Mesendoderm (in vitro differentiated cells): ENCODE data around the gene OPN3.

Experiments used
- DNase-seq: peaks from one replicate; pipeline ENCODE4 v3.0.0; 2013
- H2AK5ac ChIP-seq: 2 replicates; pipeline ENCODE4 v1.6.1; 2013; ENCODE audit warnings: low read length, inconsistent platforms
- H2BK120ac ChIP-seq: 2 replicates; pipeline ENCODE4 v1.6.1; 2013; ENCODE audit warnings: low read depth, mild to moderate bottlenecking, low read length, moderate library complexity, mixed read lengths
- H2BK15ac ChIP-seq: replicated peaks from 2 replicates; pipeline ENCODE4 v1.6.1; 2013; ENCODE audit warnings: low read depth, mild to moderate bottlenecking, moderate library complexity
- H2BK5ac ChIP-seq: 2 replicates; pipeline ENCODE4 v1.6.1; 2013; ENCODE audit warnings: low read length, inconsistent platforms
- H3K18ac ChIP-seq: 2 replicates; pipeline ENCODE4 v1.6.1; 2013; ENCODE audit warnings: mild to moderate bottlenecking, low read length, mixed read lengths
- H3K23ac ChIP-seq: one replicate; pipeline ENCODE4 v1.6.1; 2013; ENCODE audit warnings: low read length
- H3K27ac ChIP-seq: 2 replicates; pipeline ENCODE4 v1.5.1; 2013; ENCODE audit warnings: low read depth, mild to moderate bottlenecking, inconsistent platforms, low read length, moderate library complexity
- H3K27me3 ChIP-seq: 2 replicates; pipeline ENCODE4 v1.6.1; 2013; ENCODE audit warnings: low read length, control low read depth, mild to moderate bottlenecking, inconsistent platforms; ENCODE audit not compliant: insufficient read depth, poor library complexity
- H3K36me3 ChIP-seq: 2 replicates; pipeline ENCODE4 v1.6.1; 2013; ENCODE audit warnings: low read length, inconsistent platforms; ENCODE audit not compliant: control insufficient read depth, insufficient read depth
- H3K4ac ChIP-seq: one replicate; pipeline ENCODE4 v1.6.1; 2013; ENCODE audit warnings: low read depth, mild to moderate bottlenecking, low read length, moderate library complexity
- H3K4me1 ChIP-seq: 2 replicates; pipeline ENCODE4 v1.6.1; 2013; ENCODE audit warnings: low read depth, low read length, inconsistent platforms; ENCODE audit not compliant: control insufficient read depth
- H3K4me2 ChIP-seq: 2 replicates; pipeline ENCODE4 v1.6.1; 2013; ENCODE audit warnings: low read length
- H3K4me3 ChIP-seq: 2 replicates; pipeline ENCODE4 v1.5.1; 2013; ENCODE audit warnings: mild to moderate bottlenecking, low read length
- H3K56ac ChIP-seq: one replicate; pipeline ENCODE4 v1.6.1; 2013; ENCODE audit warnings: low read length
- H3K79me1 ChIP-seq: 2 replicates; pipeline ENCODE4 v1.6.1; 2013; ENCODE audit warnings: low read length, inconsistent platforms
- H3K79me2 ChIP-seq: 2 replicates; pipeline ENCODE4 v1.6.1; 2013; ENCODE audit warnings: mild to moderate bottlenecking, low read length; ENCODE audit not compliant: control insufficient read depth, insufficient read depth
- H3K9ac ChIP-seq: 2 replicates; pipeline ENCODE4 v1.6.1; 2013; ENCODE audit warnings: low read length, inconsistent platforms
- H4K5ac ChIP-seq: one replicate; pipeline ENCODE4 v1.6.1; 2013; ENCODE audit warnings: low read length
- H4K8ac ChIP-seq: one replicate; pipeline ENCODE4 v1.6.1; 2013; ENCODE audit warnings: low read depth, mild to moderate bottlenecking, control low read depth, low read length, moderate library complexity
- WGBS: extraction: QIAGEN DNeasy Blood & Tissue Kit; methylation state at CpG from one replicate; pipeline ENCODE4 v1.1.7; 2013; ENCODE audit warnings: low lambda C conversion rate, missing lambda C conversion rate; ENCODE audit not compliant: insufficient coverage; ENCODE audit errors: extremely low coverage; 5-methylcytosine and 5-hydroxymethylcytosine counted together

Gene OPN3

GRCh38 chr1:241548008-241548407 lies 92.2 kb downstream of the OPN3 start:
- H3K4me3 ChIP-seq: no peak overlapping the region

More at GRCh38 chr1:241548008-241548407, 92.2 kb downstream of the OPN3 start:
- Histone ChIP-seq H3K36me3 (no peaks in the 10 kb centered on the region), H4K8ac (no peak overlapping the region), H3K27ac (no peak overlapping the region), H2BK5ac (no peak overlapping the region), H3K27me3 (no peaks in the 10 kb centered on the region), H3K9ac (no peak overlapping the region), H3K23ac (no peak overlapping the region), H3K79me1 (no peaks in the 10 kb centered on the region), H3K79me2 (no peaks in the 10 kb centered on the region), H3K4ac (no peak overlapping the region), H3K4me1 (no peaks in the 10 kb centered on the region), H4K5ac (no peak overlapping the region), H3K56ac (no peak overlapping the region), H2AK5ac (no peak overlapping the region), H2BK120ac (no peak overlapping the region), H3K4me2 (no peak overlapping the region), H3K18ac (no peak overlapping the region), H2BK15ac (no peak overlapping the region)
- DNase-seq: no peak
- no CpG with 5 or more reads among the region's 2 CpGs for WGBS
